ENCODE results near the gene MLLT10.
"Not testable (repeated sequence)": the region's sequence is repeated elsewhere in the genome, so short reads cannot be mapped to it uniquely, and the experiment has no call there.

The MLLT10 gene

GRCh38 chr10:21526860-21527597 lies 7.0 kb upstream of the MLLT10 start:
- Mint-ChIP-seq H3K4me3 (peak overlapping the region; percentile 93), H3K36me3 (no peaks in the 10 kb centered on the region), H3K9me3 (ENCODE audit: low read depth) (no peaks in the 10 kb centered on the region), H3K4me1 (ENCODE audit: low read depth) (peaks cover 27% of the 10 kb centered on the region), H3K27ac (peak overlapping the region; percentile 95), H3K27me3 (peaks cover 14% of the 10 kb centered on the region)

GRCh38 chr10:21527598-21528235 lies 6.3 kb upstream of the MLLT10 start:
- peaks cover 29% of the 10 kb centered on the region for H3K4me1 Mint-ChIP-seq (ENCODE audit: low read depth)
- H3K36me3 Mint-ChIP-seq, result no peaks in the 10 kb centered on the region
- H3K27me3 Mint-ChIP-seq, result peaks cover 12% of the 10 kb centered on the region
- peak overlapping the region; percentile 80 for H3K4me3 Mint-ChIP-seq
- no peaks in the 10 kb centered on the region for H3K9me3 Mint-ChIP-seq (ENCODE audit: low read depth)
- H3K27ac Mint-ChIP-seq, result no peak overlapping the region

GRCh38 chr10:21528236-21529031 lies 5.6 kb upstream of the MLLT10 start:
- Mint-ChIP-seq H3K9me3 (ENCODE audit: low read depth) (no peaks in the 10 kb centered on the region), H3K27ac (no peak overlapping the region), H3K4me1 (ENCODE audit: low read depth) (peaks cover 36% of the 10 kb centered on the region), H3K27me3 (peaks cover 9% of the 10 kb centered on the region), H3K36me3 (no peaks in the 10 kb centered on the region), H3K4me3 (peak overlapping the region; percentile 80)

- Mint-ChIP-seq H3K9me3 (ENCODE audit: low read depth) (no peaks in the 10 kb centered on the region), H3K4me1 (ENCODE audit: low read depth) (peaks cover 37% of the 10 kb centered on the region), H3K4me3 (no peak overlapping the region), H3K27ac (no peak overlapping the region), H3K27me3 (peaks cover 5% of the 10 kb centered on the region), H3K36me3 (no peaks in the 10 kb centered on the region)
These were observed 4.8 kb upstream of the MLLT10 start for GRCh38 chr10:21529032-21529910.

GRCh38 chr10:21530168-21530567 lies 3.9 kb upstream of the MLLT10 start:
- no peak overlapping the region for H3K27ac Mint-ChIP-seq
- no peaks in the 10 kb centered on the region for H3K36me3 Mint-ChIP-seq
- H3K9me3 Mint-ChIP-seq (ENCODE audit: low read depth), result no peaks in the 10 kb centered on the region
- no peak overlapping the region for H3K4me3 Mint-ChIP-seq
- H3K4me1 Mint-ChIP-seq (ENCODE audit: low read depth), result peaks cover 31% of the 10 kb centered on the region
- peaks cover 3% of the 10 kb centered on the region for H3K27me3 Mint-ChIP-seq

DNA sequence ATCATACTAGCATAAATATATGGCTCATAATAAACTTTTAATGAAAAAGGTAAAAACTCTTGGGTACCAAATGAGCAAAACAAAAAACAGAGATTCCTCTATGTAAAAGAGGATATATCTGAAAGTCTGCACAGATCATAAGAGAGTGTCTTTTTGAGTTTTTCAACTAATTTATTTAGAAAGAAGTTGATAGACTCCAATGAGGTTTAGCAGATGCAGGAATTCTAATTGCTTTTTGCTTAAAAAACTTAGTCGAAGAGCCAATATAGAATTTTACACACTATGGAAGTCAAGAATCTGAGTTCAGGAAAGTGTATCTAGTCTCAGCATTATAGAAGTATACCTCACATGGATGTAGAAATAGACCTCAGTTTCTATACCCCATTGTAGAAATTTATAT lies 3.4 kb upstream of the MLLT10 start:
- H3K4me3 Mint-ChIP-seq, result no peak overlapping the region
- H3K27me3 Mint-ChIP-seq, result no peaks in the 10 kb centered on the region
- peaks cover 29% of the 10 kb centered on the region for H3K4me1 Mint-ChIP-seq (ENCODE audit: low read depth)
- H3K36me3 Mint-ChIP-seq, result peaks cover 2% of the 10 kb centered on the region
- no peak overlapping the region for H3K27ac Mint-ChIP-seq
- no peaks in the 10 kb centered on the region for H3K9me3 Mint-ChIP-seq (ENCODE audit: low read depth)

- peaks cover 3% of the 10 kb centered on the region for H3K36me3 Mint-ChIP-seq
- H3K27ac Mint-ChIP-seq, result no peak overlapping the region
- H3K4me3 Mint-ChIP-seq, result no peak overlapping the region
- no peaks in the 10 kb centered on the region for H3K27me3 Mint-ChIP-seq
- peaks cover 31% of the 10 kb centered on the region for H3K4me1 Mint-ChIP-seq (ENCODE audit: low read depth)
- no peaks in the 10 kb centered on the region for H3K9me3 Mint-ChIP-seq (ENCODE audit: low read depth)
These were observed 2.9 kb upstream of the MLLT10 start for GRCh38 chr10:21531164-21531563.

DNA sequence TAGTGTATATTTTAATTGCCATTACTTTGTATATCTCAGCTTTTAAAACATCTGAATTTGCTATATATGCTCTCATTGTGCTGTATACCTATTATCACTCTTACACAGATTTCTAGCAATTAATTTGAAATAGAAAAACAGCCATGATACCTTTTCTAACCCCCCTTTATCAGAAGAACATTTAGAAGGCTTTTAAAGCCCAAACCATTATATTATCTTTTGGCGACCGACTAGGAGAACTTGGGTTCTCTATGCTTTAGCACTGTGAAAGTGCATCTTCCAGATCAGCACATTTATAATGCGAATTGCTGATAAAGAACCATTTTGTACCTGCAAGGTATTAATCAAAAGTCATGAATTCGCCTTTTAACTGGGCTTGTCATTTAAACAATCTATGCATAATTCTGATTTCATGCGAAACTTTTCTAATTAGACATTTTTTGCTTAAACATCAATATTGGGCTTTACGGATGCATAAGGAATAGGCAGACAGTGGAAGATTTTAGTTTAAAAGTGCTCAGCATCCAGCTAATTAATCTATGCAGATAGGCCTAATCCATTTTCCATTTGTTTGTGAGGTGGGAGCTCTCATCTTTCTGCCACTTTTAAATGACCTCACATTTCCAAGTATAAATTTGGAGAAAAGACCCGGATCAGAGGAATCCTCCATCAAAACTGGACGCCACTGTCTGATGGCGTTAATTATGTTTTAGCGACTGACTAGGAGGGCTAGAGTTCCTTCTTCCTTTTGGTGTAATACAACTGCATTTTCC lies 1.2 kb upstream of the MLLT10 start:
- H3K4me3 Mint-ChIP-seq, result peak overlapping the region; percentile 89
- peak overlapping the region; percentile 94 for H3K27ac Mint-ChIP-seq
- peaks cover 23% of the 10 kb centered on the region for H3K4me1 Mint-ChIP-seq (ENCODE audit: low read depth)
- no peaks in the 10 kb centered on the region for H3K27me3 Mint-ChIP-seq
- H3K9me3 Mint-ChIP-seq (ENCODE audit: low read depth), result no peaks in the 10 kb centered on the region
- H3K36me3 Mint-ChIP-seq, result peaks cover 4% of the 10 kb centered on the region

GRCh38 chr10:21534280-21534586 lies 201 bp downstream of the MLLT10 start:
- peaks cover 4% of the 10 kb centered on the region for H3K36me3 Mint-ChIP-seq
- peaks cover 18% of the 10 kb centered on the region for H3K4me1 Mint-ChIP-seq (ENCODE audit: low read depth)
- H3K9me3 Mint-ChIP-seq (ENCODE audit: low read depth), result no peaks in the 10 kb centered on the region
- peak overlapping the region; percentile 87 for H3K4me3 Mint-ChIP-seq
- no peak overlapping the region for H3K27ac Mint-ChIP-seq
- no peaks in the 10 kb centered on the region for H3K27me3 Mint-ChIP-seq

GRCh38 chr10:21534604-21535493 lies 817 bp downstream of the MLLT10 start:
- H3K4me3 Mint-ChIP-seq, result peak overlapping the region; percentile 87
- H3K27me3 Mint-ChIP-seq, result no peaks in the 10 kb centered on the region
- H3K9me3 Mint-ChIP-seq (ENCODE audit: low read depth), result no peaks in the 10 kb centered on the region
- H3K36me3 Mint-ChIP-seq, result peaks cover 4% of the 10 kb centered on the region
- H3K4me1 Mint-ChIP-seq (ENCODE audit: low read depth), result peaks cover 18% of the 10 kb centered on the region
- H3K27ac Mint-ChIP-seq, result peak overlapping the region; percentile 76

DNA sequence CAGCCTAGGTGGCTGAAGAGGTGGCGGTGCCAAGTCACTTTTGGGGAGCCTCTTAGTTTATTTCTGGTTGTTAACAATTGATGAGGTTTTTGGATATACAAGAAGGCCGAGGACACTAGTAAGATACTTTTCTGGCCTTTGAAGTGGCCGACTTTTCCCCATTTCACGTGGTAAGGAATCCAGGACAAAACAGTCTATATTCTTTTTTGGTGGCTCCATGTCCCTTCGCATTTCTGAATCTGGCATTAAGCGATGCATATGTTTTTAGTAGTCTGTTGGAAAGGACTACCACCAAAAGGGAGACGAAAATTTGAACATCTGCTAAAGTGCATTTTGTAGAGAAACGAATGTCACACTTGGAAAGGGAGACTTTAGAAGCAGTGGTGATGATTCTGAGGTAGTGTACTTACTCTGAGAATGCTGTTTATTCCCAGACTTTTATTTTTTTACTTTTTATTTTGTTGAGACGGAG lies 1.5 kb downstream of the MLLT10 start:
- Mint-ChIP-seq H3K4me3 (peak overlapping the region; percentile 86), H3K27me3 (no peaks in the 10 kb centered on the region), H3K9me3 (ENCODE audit: low read depth) (no peaks in the 10 kb centered on the region), H3K4me1 (ENCODE audit: low read depth) (peaks cover 18% of the 10 kb centered on the region), H3K36me3 (peaks cover 4% of the 10 kb centered on the region), H3K27ac (peak overlapping the region; percentile 54)

- H3K36me3 Mint-ChIP-seq; H3K9me3 Mint-ChIP-seq (ENCODE audit: low read depth); H3K27me3 Mint-ChIP-seq: not testable (repeated sequence)
- peaks cover 17% of the 10 kb centered on the region for H3K4me1 Mint-ChIP-seq (ENCODE audit: low read depth)
- peak overlapping the region; percentile 54 for H3K27ac Mint-ChIP-seq
- peak overlapping the region; percentile 86 for H3K4me3 Mint-ChIP-seq
These were observed 1.9 kb downstream of the MLLT10 start for GRCh38 chr10:21535976-21536375.

DNA sequence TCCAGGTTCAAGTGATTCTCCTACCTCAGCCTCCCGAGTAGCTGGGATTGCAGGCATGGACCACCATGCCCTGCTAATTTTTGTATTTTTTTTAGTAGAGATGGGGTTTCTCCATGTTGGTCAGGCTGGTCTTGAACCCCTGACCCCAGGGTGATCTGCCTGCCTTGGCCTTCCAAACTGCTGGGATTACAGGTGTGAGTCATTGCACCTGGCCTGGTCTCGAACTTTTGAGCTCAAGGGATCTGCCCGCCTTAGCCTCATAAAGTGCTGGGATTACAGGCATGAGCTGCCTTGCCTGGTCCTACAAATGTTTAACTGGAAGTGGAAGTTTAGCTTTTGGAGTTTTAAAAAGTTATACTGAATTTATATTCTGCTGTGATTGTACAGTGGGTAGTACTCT lies 2.8 kb downstream of the MLLT10 start:
- Mint-ChIP-seq H3K27me3 (no peaks in the 10 kb centered on the region), H3K9me3 (ENCODE audit: low read depth) (no peaks in the 10 kb centered on the region), H3K4me3 (no peak overlapping the region), H3K27ac (no peak overlapping the region), H3K4me1 (ENCODE audit: low read depth) (peaks cover 17% of the 10 kb centered on the region), H3K36me3 (peaks cover 8% of the 10 kb centered on the region)

All from activated naive CD8-positive, alpha-beta T cell (primary cell).